GM18873 (cell line): ENCODE data around the gene KRTAP12-4.
"Not testable (repeated sequence)": the region's sequence is repeated elsewhere in the genome, so short reads cannot be mapped to it uniquely, and the experiment has no call there.

Source experiments
- ATAC-seq: cut with Tn5 transposase; IDR thresholded peaks from one replicate; pipeline ENCODE4 v1.9.1; 2021; ENCODE audit warnings: mild to moderate bottlenecking, moderate library complexity, moderate number of reproducible peaks; ENCODE audit not compliant: unreplicated experiment, low FRiP score

The KRTAP12-4 gene

DNA sequence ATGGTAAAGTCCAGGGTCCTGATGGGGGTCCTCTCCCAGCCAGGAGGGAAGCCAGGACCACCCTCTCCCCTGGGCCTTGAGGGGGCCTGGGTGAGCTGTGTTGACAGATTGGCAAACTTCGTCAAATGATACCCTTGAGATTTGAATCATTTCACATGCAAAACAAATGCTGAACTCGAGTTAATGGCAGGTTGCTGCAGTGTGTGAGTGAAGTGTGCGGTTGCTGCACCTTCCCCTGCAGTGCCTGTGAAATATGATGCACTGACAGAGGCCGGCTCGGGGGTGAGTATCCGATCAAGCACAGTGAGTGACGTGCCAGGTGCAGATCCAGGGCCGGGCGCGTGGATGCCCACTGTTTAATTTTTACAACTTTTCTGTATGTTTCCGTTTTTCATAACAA lies 33.2 kb upstream of the KRTAP12-4 start:
- no peak for ATAC-seq

- ATAC-seq: no peak
Measured at GRCh38 chr21:44686843-44687561, 32.5 kb upstream of the KRTAP12-4 start.

DNA sequence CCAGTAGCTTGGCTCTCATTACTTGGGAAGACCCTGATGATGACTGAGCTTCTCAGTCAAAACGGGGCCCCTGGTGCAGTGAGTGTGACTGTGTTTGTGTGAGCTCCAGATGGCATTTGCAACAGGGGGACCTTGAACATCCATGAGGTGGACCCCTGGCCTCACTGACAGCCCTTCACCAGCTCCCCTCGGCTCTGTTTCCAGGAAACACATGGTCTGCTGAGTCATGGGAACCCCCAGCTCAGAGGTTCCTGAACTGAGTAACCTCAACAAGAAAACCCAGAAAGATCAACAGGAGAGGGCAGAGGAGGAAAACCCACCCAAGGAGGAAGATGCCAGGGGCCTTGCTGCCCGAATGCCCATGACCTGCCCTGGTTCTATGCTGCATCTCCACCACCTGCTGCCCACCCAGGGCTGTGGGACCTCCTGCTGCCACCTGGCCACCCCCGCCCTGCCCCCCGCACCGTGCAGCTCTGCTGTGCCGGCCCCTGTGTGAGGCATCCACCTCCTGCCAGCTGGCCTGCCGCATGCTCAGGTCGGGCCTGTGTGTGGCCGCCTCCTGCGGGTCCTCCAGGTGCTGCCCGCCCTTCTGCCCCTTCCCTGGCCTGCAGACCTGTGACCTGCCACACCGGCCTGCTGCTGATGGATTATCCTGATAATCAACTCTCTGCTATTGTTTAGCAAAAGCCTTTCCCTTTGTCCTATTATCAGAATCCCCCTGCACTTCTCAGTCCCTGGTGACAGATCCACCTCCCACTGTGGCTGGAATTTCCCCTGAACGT lies 31.7 kb upstream of the KRTAP12-4 start:
- no peak for ATAC-seq

- not testable (repeated sequence) for ATAC-seq
Measured at GRCh38 chr21:44685050-44685449, 30.6 kb upstream of the KRTAP12-4 start.

DNA sequence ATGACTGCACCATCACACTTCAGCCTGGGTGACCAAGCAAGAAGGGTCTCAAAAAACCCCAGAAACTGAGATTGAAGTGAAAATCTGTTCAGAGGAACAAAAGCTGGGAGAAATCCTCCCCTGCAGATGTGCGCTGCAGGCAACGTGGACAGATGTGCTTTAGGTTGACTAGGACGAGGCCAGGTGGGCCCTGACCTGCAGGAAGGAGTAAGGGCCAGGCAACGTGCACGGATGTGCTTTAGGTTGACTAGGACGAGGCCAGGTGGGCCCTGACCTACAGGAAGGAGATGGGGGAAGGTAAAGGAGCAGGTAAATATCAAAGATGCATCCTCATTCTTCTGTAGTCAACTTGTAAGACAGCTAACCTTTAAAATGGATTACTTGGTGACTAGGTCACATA lies 30.0 kb upstream of the KRTAP12-4 start:
- no peak for ATAC-seq

DNA sequence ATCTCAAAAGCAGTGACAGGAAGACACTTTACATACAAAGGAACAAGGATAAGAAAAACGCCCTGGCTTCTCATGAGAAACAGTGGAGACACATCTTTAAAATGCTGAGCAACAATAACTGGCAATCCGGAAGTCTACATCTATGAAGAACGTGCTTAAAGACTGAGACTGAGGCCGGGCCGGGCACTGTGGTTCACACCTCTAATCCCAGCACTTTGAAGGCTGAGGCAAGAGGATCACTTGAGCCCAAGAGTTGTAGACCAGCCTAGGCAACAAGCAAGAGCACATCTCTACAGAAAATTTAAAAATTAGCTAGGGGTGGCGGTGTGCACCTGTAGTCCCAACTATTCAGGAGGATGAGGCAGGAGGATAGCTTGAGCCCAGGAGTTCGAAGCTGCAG lies 29.6 kb upstream of the KRTAP12-4 start:
- ATAC-seq: no peak

DNA sequence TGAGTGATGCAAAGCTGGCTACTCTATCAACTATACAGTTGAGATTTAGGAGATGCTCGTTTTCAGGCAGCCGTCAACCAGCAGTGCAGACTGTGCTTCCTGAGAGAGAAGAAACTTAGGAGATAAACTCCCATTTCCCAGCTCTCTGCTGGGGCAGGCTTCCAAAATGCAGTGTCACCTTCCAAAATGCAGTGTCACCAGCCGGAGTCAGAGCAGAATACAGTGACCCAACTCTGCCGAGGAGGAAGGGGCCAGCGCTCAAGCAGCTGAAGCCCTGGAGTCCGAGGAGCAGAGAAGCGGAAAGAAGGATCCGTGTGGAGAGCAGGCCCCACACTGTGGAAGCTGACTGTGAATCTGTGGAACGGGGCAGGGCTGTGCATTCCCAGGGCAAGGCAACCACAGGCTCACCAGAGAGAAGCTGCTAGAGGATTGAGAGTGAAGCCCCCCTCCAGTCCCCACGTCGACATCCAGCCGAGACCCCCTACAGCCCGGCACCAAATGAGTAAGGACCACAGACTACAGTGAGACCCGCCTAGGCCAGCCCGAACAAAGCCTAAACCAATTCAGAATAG lies 28.2 kb upstream of the KRTAP12-4 start:
- ATAC-seq: no peak

DNA sequence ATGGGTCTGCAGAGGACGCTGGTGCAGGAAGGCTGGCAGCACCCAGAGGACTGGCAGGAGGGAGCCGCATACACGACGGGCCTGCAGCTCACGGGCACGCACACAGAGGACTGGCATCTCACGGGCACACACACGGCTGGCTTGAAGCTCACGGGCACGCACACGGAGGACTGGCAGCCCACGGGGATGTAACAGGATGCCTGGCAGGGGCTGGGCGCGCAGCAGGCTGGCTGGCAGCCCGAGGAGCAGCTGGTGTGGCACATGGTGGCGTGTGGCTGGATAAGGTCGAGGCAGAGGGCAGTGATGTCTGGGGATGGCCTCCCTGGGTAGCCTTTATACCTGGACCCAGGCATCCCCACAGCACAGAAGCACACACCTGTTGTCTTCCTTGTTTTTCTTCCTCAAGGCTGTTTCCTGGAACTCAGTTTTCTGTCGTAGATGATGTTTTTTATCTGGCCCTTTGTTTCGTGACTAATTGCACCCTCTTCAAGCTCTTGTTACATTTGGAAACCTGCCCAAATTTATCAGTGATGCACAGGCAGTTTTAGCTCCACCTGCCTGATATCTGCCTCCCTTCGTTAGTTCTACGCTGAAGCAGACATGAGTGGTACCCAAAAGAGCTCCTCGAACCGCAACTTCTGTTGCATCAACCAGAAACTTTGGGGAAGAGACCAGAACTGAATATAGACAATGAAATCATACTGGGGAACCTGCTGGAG lies 27.6 kb upstream of the KRTAP12-4 start, which contains the start of gene KRTAP12-1:
KRTAP12-1 (minus strand) TSS at position 303 of the 719 bp plus-strand sequence; CDS start at position 263, 40 bp downstream.
- ATAC-seq: no peak

DNA sequence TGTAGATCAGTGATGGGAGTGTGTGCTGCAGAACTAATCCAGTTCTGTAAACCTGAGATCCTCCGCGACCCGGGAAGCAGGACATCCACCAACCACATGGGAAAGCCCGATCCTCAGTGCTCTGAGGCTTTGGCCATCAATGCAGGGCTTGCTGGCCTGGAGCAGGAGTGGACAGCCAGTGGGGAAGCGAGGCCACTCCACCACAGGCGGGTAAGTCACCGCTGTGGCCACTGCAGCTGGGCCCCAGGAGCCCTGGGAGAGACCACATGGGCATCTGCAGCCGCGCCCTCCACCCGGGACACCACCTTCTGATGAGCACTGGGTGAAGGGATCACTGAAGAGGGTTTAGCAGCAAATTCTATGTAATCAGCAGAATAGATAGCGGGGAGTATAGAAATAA lies 26.7 kb upstream of the KRTAP12-4 start:
- ATAC-seq: no peak

GRCh38 chr21:44677881-44678280 lies 23.4 kb upstream of the KRTAP12-4 start:
- ATAC-seq: no peak

- ATAC-seq: no peak
Measured at GRCh38 chr21:44671911-44672310, 17.5 kb upstream of the KRTAP12-4 start.

DNA sequence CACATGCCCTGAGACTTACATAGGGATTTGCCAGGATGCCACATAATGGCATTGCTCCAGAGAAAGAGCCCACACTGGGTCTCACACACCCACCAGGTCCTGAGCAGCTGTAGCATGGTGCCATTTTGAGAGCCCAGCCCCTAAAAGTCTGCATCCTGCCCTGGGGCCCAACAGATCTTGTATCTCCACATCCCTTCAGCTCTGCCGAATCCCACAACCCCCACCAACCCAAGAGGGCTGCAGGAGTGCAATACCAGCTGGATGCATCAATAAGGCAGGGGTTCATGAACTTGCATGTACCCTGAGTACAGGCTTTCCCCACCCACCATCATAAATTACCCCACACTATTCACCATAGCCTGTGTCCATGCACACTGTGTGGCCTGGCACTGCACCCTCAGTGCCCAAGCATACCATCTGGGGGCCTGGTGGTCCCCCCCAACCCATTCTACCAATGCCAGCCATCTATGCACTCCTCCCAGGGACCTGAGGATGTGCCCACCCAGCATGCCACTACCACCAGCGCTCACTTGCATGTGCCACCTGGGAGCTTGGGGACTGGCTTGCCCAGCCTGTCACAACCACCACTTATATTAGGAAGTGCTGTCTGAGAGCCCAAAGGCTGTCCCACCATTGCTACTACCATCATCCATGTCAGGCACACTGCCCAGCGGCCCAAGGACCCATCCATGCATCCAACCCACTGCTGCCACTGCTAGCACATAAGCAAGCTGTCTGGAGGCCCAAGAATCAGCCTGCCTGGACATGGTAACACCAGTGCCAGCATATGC lies 16.4 kb upstream of the KRTAP12-4 start:
- ATAC-seq: no peak

DNA sequence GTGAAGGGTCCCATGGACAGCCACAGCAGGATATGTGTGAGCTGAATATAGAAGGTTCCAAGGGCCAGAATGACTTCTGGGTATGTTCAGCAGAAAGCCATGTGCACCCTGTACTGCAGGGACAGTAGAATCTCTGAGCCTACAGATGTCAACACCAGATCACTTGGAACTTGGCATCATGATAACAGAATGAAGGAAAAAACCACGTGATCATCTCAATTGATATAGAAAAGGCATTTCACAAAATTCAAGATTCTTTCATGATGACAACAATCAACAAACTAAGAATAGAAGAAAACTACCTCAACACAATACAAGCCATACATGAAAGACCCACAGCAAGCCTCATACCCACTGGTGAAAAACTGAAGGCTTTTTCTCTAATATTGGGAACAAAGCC lies 13.2 kb upstream of the KRTAP12-4 start:
- no peak for ATAC-seq

DNA sequence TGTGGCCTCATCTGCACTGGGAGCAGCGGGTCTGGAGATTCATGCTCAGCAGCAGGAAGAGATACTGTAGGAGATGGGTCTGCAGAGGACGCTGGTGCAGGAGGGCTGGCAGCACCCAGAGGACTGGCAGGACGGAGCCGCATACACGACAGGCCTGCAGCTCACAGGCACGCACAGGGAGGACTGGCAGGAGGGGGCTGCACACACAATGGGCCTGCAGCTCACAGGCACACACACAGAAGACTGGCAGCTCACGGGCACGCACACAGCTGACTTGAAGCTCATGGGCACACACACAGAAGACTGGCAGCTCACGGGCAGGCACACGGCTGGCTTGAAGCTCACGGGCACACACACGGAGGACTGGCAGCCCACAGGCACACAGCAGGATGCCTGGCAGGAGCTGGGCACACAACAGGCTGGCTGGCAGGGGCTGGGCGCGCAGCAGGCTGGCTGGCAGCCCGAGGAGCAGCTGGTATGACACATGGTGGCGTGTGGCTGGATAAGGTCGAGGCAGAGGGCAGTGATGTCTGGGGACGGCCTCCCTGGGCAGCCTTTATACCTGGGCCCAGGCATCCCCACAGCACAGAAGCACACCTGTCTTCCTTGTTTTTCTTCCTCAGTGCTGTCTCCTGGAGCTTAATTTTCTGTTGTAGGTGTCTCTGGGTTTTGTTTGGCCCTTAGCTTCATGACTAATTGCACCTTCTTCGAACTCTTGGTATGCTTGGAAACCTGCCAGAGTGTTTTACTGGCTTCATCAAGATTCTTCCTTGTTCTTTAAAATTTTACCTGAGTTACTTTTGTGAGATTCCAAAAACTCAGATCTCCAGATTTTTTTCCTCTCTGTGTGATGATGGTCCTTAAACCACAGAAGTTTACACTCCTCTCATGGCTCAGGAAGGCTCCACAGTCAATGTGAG lies 12.2 kb upstream of the KRTAP12-4 start, which contains the start of gene KRTAP12-2:
KRTAP12-2 (minus strand) TSS at position 527 of the 920 bp plus-strand sequence; CDS start at position 486, 41 bp downstream.
- ATAC-seq: no peak

DNA sequence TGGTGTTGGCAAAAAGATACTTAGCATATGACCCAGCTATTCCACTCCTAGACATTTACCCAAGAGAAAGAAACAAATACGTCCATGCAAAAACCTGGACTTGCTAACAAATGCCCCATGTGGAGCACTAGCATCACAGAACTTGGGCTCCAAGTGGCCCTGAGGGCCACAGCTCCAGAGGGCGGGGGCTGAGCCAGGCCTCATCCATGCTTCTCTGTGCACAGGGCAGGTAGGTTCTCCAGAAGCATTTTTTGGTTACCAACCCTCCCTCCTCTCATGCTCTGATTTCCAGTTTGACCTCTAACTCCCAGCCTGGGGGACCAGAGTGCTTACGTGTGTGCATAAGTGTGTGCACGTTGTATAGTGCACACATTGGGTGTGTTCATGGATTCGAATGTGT lies 10.2 kb upstream of the KRTAP12-4 start:
- ATAC-seq: no peak

DNA sequence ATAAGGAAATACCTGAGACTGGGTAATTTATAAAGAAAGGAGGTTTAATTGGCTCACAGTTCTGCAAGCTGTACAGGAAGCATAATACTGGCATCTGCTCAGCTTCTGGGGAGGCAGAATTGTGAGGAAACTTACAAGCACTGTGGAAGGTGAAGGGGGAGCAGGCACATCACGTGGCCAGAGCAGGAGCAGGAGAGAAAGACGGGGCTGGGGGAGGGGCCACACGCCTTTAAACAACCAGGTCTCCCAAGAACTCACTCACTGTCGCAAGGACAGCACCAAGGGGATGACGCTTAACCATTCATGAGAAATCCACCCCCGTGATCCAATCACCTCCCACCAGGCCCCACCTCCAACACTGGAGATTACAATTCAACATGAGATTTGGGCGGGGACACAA lies 7.1 kb upstream of the KRTAP12-4 start:
- not testable (repeated sequence) for ATAC-seq

- no peak for ATAC-seq
Measured at GRCh38 chr21:44658913-44659595, 4.6 kb upstream of the KRTAP12-4 start.

GRCh38 chr21:44658541-44658910 lies 4.1 kb upstream of the KRTAP12-4 start:
- no peak for ATAC-seq
